ENCODE results near the gene TMEM69. TPM values are rescaled to one million over a fixed set of nuclear protein-coding genes. Genes with fewer than 3 reads are reported as not detected.
"Not testable (repeated sequence)": the region's sequence is repeated elsewhere in the genome, so short reads cannot be mapped to it uniquely, and the experiment has no call there.

The TMEM69 gene
- total RNA-seq, 1 donor from 2014 or later: 8.3 TPM

GRCh38 chr1:45730075-45730779, 42.2 kb downstream of the TMEM69 start:
- Histone ChIP-seq H3K9me3 (no peaks in the 10 kb centered on the region), H3K4me3 (no peak overlapping the region), H3K36me3 (peaks cover 15 to 19% of the 10 kb centered on the region in 2 donors), H3K27ac (no peak overlapping the region), H3K4me1 (no peaks in the 10 kb centered on the region), H3K27me3 (no peaks in the 10 kb centered on the region)
- intact Hi-C loops (cut with DNase I): no loop called here
- DNase-seq (ENCODE audit: low spot score in 2 of 2): no peak
- no peak for TF ChIP-seq CTCF (IDR thresholded peaks at IDR 0.05)

- no peak for DNase-seq (ENCODE audit: low spot score in 2 of 2)
- H3K36me3 ChIP-seq: peaks cover 15 to 19% of the 10 kb centered on the region in 2 donors
- TF ChIP-seq CTCF (IDR thresholded peaks at IDR 0.05): no peak
- intact Hi-C loops (cut with DNase I): no loop called here
- H3K4me1 ChIP-seq: no peaks in the 10 kb centered on the region
- no peak overlapping the region for H3K27ac ChIP-seq
- H3K27me3 ChIP-seq: no peaks in the 10 kb centered on the region
- H3K4me3 ChIP-seq: no peak overlapping the region
- no peaks in the 10 kb centered on the region for H3K9me3 ChIP-seq
Measured at GRCh38 chr1:45730780-45731319, 42.9 kb downstream of the TMEM69 start.

GRCh38 chr1:45739137-45739536, 51.2 kb downstream of the TMEM69 start:
- H3K36me3 ChIP-seq: peaks cover 2 to 4% of the 10 kb centered on the region in 2 donors
- no peak overlapping the region for H3K4me3 ChIP-seq
- H3K27ac ChIP-seq: no peak overlapping the region
- H3K27me3 ChIP-seq: no peaks in the 10 kb centered on the region
- no peak for TF ChIP-seq CTCF (IDR thresholded peaks at IDR 0.05)
- H3K9me3 ChIP-seq: no peaks in the 10 kb centered on the region
- no peak for DNase-seq (ENCODE audit: low spot score in 2 of 2)
- H3K4me1 ChIP-seq: no peaks in the 10 kb centered on the region
- intact Hi-C loops (cut with DNase I): no loop called here

- DNase-seq (ENCODE audit: low spot score in 2 of 2); H3K4me3 ChIP-seq; H3K4me1 ChIP-seq; H3K9me3 ChIP-seq; intact Hi-C loops (cut with DNase I); H3K27me3 ChIP-seq; H3K36me3 ChIP-seq; H3K27ac ChIP-seq: not testable (repeated sequence)
Measured at GRCh38 chr1:45739641-45740156, 51.7 kb downstream of the TMEM69 start.

Other genes starting within 250 kb of the TMEM69 start
- gene TESK2, start 197.0 kb upstream of the TMEM69 start, total RNA-seq: 0.32 TPM
- not detected for gene CCDC163, start 188.1 kb upstream of the TMEM69 start, total RNA-seq
- gene MMACHC, start 187.9 kb upstream of the TMEM69 start, total RNA-seq: 3.6 TPM
- 245 TPM for gene PRDX1, start 166.3 kb upstream of the TMEM69 start, total RNA-seq
- 77.5 TPM for gene AKR1A1, start 137.4 kb upstream of the TMEM69 start, total RNA-seq
- 49.1 TPM for gene NASP, start 104.1 kb upstream of the TMEM69 start, total RNA-seq
- not detected for gene CCDC17, start 64.1 kb upstream of the TMEM69 start, total RNA-seq
- 161 TPM for gene GPBP1L1, start 1.6 kb upstream of the TMEM69 start, total RNA-seq
- 5.5 TPM for gene IPP, start 62.5 kb downstream of the TMEM69 start, total RNA-seq
- 61.0 TPM for gene MAST2, start 115.4 kb downstream of the TMEM69 start, total RNA-seq

Measured in ascending aorta (tissue), 2 donors.